Hematopoietic multipotent progenitor cell treated with erythropoietin and hydrocortisone succinate and interleukin-3 and kit ligand, for 6 days (in vitro differentiated cells): ENCODE results near the gene FAM124A.
A peak's percentile ranks its signal among the peaks of the same experiment; 100 is the strongest.

ENCODE experiments used
- DNase-seq: peaks from one replicate; pipeline ENCODE4 v3.0.0-alpha.2; 2015

The FAM124A gene

DNA sequence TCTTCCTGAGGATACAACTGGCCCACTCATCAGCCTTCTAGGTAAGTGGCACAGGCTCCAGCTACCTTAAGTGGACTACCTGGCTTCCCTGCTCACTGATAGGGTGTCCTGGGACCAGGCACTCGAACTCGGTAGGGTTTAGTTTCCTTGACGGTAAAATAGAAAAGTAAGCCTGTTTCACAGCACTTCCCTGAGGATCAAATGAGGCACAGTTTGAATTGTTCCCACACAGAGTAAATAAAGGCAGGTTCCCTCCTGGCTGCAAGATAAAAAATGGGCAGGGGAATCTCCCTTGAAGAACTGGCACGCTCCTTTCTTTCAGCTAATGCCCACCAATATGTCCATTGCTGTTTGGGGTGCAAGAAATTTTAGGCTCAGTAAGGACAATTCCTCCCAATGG, 1.1 kb upstream of the FAM124A start:
- DNase-seq = no peak

DNA sequence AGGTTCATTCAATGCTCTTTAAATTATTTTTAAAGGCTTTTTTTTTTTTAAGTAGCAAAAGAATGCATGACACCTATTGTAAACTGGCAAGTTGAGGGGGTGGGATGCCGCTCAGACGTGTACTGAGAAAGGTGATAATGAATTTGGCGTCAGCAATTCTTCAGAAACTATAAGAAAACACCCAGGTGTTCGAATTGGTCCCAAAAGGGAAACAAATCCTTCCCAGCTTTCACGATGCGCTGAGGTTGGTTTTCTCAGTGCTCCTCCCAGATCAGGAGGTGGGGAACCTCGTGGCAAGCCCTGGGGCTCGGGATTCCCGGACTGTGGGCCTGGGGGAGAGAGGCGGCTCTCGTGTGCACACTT, 543 bp upstream of the FAM124A start:
- DNase-seq = no peak

DNA sequence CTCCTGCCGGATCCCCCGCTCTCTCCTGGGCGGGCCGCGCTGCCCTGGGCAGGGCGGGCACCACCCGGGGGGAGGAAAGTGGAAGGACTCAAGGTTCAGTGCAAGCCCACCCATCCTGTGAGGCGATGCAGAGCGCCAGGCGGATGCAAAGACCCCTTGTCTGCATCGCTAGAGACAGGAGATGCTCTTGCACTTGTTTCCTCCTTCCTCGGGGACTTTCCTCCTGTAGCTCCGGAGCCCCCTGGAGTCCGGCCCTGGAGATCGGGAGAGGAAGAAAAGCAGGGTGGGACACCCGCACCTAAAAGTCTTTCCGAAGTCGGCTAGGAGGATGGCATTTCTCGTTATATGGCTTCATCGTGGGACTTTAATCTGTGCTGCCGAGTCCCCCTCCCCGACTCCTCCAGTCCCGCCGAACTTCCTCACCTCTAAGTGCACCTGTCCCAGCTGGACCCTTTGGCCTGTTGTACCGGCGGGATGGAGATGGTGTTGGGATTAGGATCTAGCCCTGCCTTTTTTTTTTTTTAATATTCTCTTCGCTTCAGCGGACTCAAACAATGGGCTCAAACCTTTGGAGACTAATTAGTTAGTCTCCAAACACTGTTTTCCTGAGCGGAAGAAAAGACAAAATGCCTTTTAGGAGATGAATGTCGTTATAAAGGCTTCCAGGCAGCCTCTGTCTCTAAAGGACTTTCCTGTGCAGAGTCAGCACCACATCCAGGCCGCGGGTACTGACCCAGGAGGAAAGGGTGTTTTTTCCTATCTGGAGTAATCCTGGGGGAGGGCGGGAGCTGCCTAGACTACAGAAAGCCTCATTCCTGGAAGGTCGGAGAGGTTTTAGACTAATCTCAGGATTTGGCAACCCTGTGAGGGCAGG, 725 bp downstream of the FAM124A start:
- no peak for DNase-seq

DNA sequence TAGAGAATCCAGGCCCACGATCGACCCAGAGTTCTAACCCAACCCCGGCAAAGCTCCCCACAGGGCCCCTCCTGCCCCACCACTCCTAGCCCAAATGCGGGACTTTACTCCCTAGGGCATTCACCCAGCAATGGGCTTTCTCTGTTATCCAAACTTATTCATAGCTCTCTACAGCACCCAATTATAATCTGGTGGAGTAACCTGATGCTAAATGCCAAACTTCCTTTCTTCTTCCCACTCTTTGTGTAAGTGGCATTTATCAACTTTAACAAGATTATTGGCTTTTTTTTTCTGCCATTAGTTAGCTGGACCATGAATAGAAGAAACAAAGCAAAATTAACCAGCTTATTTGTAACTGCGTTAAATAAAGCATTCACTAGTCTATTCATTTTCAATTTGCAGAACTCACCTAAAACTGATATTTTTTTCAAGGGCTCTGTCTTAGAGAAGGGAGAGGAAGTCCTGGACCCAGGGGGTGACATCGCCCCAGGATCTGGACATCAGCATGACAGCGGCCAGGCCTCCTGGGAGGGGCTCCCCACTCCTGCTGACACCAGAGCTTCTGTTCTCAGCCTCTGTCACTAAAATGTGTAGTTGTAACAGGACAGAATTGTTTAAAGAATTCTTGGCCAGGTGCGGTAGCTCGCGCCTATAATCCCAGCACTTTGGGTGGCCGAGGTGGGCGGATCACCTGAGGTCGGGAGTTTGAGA, 1.5 kb downstream of the FAM124A start:
- DNase-seq = no peak

DNA sequence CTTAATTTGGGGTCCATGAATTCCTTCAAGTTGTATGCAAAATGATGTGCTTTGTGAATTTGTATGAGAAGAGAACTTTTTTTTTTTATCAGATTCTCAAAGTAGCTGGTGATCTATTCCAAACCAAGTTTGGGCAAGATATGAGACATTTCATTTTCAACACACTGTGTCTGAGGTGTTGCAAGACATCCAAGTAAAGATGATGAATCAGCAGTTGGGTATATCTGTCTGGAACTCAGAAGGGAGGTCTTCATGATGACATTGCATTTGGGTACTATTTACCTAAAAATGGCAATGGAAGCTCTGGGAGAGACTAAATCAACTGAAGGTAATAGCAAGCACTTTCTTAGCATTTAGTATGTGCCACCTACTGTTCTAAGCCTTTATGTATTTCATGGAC, 2.8 kb downstream of the FAM124A start:
- peak; percentile 55 for DNase-seq

DNA sequence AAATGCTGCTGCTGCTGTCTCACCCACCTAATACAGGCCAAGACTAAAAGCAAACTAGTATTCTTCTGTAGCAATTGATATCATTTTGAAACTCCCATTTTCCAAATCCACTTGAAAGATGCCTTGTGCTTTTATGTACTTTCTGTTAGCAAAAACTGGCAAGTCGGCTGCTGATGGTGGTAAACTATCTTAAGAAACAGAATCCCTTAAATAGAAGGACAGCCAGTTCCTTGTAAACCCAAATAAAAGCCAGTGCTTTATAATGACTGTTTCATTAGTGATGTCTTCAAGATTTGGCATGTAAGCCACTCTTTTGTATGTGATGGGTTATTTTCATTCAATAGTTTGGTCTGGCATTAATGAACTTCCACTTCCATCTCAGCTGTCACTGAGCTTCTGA, 5.2 kb downstream of the FAM124A start:
- no peak for DNase-seq

DNA sequence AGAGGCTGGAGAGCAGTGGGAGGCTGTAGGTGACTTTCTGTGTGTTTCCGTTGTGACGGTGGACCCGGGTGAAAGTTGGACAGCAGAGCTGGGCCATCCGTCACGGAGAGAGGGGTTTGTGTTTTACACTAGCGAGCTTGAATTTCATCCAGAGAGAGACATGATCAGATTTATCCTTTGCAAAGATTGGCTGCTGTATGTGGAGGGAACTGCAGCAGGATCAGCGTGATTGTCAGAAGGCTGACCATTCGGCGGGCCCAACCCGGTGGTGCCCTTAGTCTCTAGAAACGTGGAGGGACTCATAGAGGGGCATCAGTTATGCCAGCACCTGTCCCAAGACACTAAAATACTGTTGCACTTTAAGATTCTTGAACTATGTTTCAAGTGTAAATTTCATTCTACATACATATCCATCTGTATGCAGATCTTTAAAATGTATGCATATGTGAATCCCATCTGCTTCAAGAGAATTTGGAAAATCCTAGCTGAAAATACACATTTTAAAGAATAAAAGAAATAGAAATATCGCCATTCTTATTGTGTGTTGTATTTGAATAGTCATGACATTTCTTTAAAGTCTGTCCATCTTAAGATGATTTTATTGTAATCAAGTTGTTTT, 7.0 kb downstream of the FAM124A start:
- no peak for DNase-seq

DNA sequence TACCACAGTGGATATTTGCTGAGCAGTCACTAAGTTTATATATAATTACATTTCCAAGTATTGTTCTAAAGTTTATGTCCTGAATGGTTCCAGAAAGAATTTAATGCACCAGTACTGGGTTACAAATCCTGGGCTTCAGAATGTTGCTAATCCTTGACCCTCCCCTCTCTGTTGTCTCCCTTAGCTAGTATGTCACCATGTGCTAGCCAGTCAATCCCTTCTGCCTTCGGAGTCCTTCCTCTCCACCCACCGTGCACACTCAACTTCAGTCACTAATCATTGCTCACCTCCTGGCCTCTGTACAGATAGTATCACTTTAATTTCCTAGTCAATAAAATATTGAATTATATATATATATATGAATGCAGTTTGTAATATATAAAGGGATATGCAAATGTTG, 7.5 kb downstream of the FAM124A start:
- no peak for DNase-seq

DNA sequence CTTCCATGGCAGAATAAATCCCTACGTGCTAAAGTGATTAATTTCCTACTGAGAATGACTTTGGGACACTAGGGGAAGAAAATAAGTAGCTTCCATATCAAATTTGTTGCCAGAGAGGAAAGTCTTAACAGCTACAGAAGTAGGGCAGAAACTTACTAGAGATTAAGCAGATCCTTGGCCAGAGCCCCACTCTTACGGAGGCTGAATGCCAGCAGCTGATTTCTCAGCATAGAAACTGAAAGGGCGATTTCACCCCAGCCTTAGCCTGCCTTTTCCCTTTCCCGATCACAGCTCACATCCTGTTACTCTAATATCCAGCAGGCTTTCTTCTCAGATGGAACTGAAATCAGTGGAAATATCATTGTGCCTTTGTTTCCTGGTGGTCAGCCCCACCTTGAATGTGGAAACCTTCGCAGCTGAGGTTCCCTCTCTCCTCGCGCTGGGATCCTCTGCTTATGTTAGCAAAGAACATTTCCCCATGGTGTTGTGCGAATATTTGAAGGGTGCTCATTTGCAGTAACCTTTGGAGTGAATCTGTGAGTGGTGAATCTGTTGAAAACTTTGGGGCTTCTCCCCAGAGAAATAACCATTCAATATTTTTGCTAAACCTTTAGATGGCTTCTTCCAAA, 8.4 kb downstream of the FAM124A start:
- no peak for DNase-seq

DNA sequence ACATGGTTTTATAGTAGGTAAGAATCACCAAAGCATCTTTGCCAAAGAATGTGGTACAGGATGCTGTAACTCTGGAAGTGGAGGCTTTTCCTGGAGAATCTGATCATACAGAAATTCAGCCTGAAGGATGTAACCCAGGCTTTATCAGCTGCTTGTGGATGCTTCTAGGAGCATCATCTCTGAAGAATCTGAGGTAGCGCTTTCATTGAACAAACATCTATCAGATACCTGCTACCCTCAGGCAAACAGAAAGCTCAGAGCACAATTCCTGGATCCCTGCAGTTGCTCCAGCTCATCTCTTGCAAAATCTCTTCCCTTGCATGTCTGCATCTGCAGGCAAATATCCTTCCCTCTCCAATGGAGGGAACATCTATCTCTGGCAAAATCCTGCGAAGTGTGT, 9.3 kb downstream of the FAM124A start:
- DNase-seq = no peak

DNA sequence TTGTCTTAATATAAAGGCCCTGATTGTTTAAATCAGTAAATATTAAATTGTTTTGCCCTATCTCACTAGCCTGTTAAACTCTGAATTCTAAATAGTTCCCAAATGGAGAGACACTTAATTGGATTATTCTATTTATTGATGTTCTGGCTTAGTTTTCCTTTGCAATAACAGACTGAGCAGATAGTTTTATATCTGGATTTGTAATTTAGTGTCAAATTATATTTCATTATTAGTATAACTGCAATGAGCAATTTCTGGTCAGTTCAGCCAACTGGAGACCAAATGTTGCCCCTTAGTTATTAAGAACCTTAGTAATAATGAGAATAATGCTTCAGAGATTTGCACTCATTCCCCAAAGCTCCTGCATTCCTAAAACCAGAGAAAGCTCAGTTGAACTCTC, 10.1 kb downstream of the FAM124A start:
- no peak for DNase-seq

DNA sequence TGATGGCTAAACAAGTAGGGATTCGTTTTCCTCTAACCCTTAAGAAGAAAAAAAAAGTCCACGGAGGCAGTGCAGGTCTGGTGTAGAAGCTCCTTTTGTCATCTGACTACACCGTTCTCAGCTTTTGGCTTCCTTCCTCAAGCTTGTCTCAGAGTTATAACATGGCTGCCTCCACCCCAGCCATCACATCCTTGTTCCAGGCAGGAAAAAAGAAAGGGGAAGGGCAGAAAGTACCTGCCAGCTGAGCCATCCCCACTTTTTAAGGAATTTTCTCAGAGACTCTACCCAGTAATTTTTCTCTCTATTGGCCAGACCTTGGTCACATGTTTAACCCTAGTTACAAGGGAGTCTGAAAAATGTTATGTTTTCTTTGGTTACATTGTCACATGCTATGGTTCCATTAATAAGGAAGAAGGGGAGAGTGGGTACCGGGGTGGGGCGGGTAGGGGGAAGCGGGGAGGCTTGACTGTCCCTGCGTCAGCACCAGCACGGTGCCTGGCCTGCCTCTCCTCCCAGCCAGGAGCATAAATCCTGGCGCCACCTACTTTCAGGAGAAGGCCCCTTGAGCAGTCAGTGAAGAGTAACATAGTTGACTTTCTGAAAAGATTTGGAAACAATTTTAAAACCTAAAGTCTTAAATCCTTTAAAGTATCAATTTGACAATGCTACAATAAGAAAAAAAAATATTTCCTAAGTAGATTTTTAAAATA, 11.1 kb downstream of the FAM124A start:
- no peak for DNase-seq

DNA sequence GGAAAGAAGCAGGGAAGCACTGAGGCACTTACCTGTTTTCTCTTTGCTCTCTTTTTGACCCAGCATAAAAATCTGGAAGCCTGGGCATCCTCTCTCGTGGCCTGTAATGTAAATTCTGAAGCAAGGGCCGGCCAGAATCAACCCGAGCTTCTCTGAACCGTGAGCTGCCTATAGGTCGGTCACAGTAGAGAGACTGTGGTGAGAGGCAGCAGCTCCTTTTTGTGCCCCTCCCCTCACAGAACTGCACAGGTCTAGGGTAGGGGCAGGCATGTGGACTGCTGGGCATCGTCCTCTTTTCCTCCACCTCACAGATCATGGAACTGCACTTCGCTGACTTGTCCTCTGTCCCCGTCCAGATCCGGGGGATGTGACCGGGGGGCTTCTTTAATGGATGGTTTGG, 12.5 kb downstream of the FAM124A start:
- DNase-seq = no peak

DNA sequence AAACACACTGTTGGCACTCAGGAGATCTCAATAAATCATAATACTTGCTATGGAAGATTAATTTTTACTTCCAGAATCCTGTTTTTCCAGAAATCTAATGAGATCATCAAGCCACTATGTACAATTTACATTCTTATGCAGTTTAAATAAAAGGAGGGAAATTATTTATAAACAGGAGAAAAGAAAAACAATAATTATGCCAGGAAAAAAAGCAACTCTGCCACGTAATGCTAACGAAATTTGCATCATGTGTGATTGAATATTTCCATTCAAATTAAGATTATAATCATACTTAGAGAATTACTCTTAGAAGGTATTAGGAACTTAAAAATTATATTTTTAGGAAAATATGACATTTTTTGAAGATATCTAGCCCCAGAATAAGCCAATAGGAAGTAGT, 13.0 kb downstream of the FAM124A start:
- no peak for DNase-seq

DNA sequence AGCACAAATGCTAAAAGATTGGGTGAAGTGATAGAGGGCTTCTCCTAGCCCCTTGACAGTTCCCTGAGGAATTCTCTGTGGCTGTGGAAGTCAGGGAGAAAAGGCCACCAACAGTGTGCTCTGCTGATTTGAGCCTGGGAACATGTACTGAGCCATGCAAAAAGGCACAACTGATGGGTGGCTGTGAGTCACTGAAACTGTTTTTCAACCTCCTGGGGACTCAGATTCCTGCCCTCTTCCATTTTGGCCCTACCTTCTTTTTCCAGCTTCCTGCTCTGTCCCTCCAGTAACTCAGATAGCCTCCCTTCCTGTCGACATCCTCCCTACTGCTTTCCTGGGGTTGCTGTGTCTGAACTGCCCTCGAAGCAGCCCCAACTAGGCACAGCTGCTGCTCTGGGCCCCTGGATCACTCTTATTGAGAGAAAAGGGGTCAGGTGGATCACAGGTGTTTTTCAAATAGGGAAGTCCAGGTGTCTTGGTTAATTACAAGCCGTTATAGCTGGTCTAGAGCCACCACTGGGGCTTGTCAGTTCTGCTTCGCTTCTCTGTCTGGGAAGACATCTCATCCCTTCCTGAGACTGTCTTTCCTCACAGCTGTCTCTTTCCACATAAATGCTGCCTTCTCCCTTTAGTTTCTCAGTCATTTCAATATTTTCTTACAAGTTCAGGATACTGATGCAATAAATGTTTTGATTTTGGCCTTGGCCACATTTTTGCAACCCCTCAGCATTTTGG, 13.7 kb downstream of the FAM124A start:
- no peak for DNase-seq

DNA sequence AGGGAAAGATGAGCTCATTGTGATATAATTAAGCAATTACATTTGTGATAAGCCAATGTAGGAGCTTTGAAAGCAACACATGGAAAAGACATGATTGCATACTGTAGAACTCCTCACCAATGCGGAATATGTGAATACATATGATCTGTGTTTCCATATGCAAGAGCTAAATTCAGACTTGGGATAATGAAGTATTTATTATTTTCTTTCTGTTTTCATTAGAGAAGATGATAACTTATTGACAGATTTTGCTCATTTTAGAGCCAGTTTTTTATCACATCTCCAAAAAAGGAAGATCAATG, 14.2 kb downstream of the FAM124A start:
- DNase-seq = no peak

DNA sequence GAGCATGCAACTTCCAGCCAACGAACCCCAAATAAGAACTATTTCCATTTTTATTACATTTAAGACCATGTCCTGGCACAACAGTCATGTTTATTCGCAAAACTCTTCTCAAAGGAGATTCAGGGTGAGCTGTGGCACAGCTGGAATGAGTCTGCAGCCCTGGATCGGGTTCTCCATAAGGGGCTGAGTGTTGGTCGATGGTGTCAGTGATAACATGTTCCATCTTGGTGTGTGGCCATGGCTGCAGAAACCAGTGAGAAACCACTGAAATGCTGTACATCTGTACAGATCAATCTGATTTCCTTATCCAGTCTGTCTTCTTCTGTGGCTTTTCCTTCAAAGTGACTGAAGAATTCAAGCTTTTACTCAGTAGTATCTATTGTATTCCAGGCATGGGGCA, 15.2 kb downstream of the FAM124A start:
- DNase-seq = peak; percentile 39

DNA sequence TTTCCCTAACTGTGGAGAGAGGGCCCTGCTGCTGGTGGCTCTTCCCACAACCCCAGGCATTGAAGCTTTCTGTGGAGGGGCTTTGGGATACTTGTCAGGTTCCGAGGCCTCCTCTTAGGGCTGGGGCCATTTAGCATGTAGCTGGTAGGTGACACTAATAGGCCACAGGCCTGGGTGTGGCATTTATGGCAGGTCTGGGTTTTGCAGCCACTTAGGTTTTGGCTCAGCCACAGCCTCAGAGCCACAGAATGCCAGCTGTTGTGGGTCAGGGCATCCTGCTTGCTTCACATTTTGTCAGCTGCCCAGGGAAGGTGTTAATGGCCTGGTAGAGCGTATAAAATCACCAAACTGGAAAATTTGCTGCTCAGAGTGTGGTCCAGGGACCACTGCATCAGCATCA, 15.7 kb downstream of the FAM124A start:
- DNase-seq = no peak

DNA sequence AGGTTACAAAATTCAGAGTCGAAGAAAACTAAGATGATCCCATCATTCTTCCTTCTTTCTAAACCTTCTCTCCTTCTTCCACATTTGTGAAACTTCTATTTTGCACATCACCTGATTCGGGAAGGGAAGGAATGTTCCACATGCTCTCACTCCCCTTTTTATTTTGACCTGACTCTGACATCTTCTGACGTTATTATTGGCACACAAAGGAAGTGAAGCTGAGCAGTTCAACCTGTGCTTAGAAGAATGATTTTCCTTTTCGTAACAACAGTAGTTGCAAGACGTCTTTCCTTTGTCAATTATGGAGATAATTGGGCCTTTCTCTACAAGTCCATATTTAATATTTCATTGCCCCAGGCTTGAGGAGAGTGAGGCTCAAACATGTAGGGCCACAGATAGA, 18.0 kb downstream of the FAM124A start:
- no peak for DNase-seq

DNA sequence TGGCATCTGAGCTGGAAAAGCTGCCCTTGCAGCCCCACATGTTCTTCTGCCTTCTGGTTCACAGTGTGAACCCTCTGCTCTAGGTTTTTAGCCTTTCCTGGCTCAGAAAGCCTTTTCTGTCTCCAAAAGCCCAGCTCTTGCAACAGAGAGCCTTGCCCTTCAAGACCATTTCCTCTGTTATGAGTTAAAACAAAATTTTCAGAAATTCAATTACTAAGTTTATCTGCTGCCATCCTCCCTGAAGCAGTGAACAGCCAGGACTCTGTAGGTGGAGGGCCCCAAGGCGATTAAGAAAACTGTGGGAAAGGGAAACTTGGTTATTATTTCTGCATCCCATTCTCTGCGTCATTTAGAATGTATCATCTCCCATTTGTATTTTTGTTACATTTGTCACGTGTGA, 18.8 kb downstream of the FAM124A start:
- DNase-seq = no peak

DNA sequence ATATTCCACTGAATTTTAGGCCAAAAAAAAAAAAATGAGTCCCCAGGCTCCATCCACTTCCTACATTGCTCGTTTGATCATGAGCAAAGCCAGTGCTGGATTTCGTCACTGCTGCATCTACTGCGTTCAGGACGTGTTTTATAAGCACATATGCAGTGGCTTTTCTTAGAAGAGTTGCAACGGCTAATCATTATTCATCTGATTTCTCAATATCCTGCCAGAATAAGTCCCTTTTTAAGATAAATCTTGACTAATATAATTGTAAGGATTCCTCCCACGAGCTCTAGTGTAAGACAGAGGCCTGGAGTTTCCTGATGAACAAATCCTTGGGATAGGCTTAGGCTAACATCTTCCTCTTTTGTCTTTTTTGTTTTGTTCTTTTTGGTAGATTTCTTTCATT, 19.5 kb downstream of the FAM124A start:
- DNase-seq = peak; percentile 78

DNA sequence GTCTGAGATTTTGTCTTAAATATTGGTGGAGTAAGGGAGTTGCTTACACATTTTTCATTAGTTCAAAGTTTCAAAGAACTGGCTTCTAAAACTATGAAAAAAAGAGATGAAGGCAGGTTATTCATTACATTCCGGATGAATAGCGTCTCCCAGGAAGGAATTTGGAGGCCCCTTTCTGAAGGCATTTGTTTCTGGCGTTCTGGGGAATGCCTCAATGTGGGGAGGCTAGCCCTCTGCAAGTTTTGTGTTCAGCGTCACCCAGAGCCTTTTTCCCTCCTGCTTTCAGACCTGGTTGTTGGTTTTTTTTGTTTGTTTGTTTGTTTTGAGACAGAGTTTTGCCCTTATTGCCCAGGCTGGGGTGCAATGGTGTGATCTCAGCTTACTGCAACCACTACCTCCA, 21.0 kb downstream of the FAM124A start:
- no peak for DNase-seq

DNA sequence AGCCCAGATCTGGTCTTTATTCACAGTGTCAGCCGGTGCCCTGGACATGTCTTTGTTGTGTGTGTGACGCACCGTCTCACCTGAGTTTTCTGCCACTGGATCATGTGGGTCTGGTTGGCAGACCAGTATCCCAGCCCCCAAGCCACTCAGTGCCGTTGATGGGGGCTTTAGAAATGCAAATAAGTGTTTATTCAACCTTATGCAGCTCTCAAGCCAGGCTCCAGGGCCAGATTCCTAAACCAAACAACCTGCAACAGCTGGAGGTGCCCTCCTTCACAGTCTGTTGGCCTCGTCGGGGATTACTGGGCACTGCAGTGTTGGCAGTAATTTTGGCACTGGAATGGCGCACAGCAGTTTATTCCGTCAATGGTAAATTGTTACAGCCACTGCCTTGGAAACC, 21.6 kb downstream of the FAM124A start:
- DNase-seq = no peak
